ENCODE measurements around the gene RFT1.

RFT1 gene

DNA sequence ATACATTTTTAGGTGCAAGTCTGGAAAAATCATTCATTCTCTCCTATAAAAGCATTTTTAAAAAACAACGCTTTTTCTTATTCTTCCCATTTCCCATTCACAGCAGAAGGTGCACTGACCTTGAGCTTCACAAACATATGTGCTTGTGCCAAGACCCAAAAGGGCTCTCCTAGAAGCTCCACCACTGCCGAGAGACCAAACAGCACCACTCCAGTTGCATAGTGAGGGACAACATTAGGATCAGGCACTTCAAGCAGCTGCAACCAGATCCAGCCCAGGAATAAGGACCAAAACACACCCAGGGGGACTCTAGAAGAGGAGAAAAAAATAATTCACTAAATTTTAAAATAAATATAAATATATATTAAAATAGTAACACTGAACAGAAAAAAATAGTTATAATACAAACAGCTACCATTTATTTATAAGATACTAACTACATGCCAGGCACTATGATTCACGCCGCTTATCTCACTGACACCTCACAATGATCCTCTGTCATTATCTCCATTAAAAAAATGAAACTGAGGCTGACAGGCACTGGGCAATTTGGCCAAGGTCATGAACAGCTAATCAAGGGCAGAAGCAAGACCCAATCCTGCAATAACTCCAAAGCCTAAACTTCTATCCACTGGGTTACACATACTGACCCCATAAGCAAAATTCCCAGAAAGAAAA is 7.8 kb downstream of the RFT1 start:
- H3K4me1 ChIP-seq (ENCODE audit: insufficient read depth, low read length, severe bottlenecking) = no peaks in the 10 kb centered on the region
- H2AFZ ChIP-seq (ENCODE audit: low read length) = no peak overlapping the region
- H3K27ac ChIP-seq (ENCODE audit: low read depth, low read length, poor library complexity, severe bottlenecking) = no peak overlapping the region
- H3K9me2 ChIP-seq (ENCODE audit: low read depth, low read length) = no peaks in the 10 kb centered on the region
- H3K36me3 ChIP-seq (ENCODE audit: insufficient read depth, low read length) = peaks cover 93% of the 10 kb centered on the region
- no peaks in the 10 kb centered on the region for H3K79me2 ChIP-seq (ENCODE audit: insufficient read depth, low read length)
- no peaks in the 10 kb centered on the region for H3K27me3 ChIP-seq (ENCODE audit: insufficient read depth, low read length)
- H3F3A ChIP-seq (ENCODE audit: insufficient read depth, low read length) = no peaks in the 10 kb centered on the region
- H3K4me2 ChIP-seq (ENCODE audit: low read length) = no peak overlapping the region
- H3K9me3 ChIP-seq (ENCODE audit: low read length) = no peaks in the 10 kb centered on the region
- no peak overlapping the region for H3K4me3 ChIP-seq (ENCODE audit: low read depth, low read length, poor library complexity, severe bottlenecking)
- H3K9ac ChIP-seq (ENCODE audit: low read length) = no peak overlapping the region
- no peak for TF ChIP-seq EZH2 (IDR thresholded peaks at IDR 0.05; ENCODE audit: borderline replicate concordance, low read length)
- TF ChIP-seq, protein P1, sequence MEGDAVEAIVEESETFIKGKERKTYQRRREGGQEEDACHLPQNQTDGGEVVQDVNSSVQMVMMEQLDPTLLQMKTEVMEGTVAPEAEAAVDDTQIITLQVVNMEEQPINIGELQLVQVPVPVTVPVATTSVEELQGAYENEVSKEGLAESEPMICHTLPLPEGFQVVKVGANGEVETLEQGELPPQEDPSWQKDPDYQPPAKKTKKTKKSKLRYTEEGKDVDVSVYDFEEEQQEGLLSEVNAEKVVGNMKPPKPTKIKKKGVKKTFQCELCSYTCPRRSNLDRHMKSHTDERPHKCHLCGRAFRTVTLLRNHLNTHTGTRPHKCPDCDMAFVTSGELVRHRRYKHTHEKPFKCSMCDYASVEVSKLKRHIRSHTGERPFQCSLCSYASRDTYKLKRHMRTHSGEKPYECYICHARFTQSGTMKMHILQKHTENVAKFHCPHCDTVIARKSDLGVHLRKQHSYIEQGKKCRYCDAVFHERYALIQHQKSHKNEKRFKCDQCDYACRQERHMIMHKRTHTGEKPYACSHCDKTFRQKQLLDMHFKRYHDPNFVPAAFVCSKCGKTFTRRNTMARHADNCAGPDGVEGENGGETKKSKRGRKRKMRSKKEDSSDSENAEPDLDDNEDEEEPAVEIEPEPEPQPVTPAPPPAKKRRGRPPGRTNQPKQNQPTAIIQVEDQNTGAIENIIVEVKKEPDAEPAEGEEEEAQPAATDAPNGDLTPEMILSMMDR (IDR thresholded peaks at IDR 0.05; ENCODE audit: low read length) = no peak
- H4K20me1 ChIP-seq (ENCODE audit: insufficient read depth, low read length) = no peaks in the 10 kb centered on the region

DNA sequence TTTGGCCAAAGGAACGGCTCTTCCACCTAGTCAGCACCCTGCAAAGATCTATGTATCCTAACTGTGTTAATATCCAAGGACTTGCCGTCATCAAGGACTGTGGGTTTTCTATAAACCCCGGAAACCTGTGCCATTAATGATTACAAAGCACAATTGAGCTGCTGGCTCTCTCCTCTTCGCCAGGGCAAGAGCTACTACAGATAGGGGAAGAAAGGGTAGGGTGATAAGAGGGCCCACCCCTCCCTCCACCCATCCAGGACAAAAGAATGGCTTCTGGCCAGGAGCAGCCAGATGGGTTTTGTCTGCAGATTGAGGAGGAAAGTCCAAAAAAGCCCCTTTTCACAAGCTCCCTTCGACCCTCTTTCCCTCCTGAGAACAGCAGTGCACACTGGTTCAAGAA is 9.9 kb downstream of the RFT1 start:
- H3K9ac ChIP-seq (ENCODE audit: low read length) = no peak overlapping the region

DNA sequence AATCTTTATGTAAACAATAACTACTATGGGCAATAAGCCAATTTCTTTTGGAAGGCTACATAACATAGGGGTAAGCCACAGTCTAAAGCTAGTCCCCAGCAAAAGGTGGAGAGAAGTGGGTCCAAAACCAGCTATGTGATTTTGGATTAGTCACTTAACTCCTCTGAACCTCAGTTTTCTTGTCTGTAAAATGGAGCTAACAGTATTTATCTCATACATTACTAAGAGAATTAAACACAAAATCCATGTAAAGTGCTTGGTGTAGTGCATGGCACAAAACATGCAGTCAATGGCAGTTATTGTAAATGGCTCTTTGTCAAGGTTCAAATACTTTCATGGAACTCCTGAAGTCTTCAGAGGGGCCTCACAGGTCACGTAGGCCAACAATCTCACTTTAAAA is 13.3 kb downstream of the RFT1 start:
- Histone ChIP-seq H3K27me3 (ENCODE audit: insufficient read depth, low read length) (no peaks in the 10 kb centered on the region), H3K36me3 (ENCODE audit: insufficient read depth, low read length) (peaks cover 81% of the 10 kb centered on the region), H3K27ac (ENCODE audit: low read depth, low read length, poor library complexity, severe bottlenecking) (no peak overlapping the region), H3K9ac (ENCODE audit: low read length) (no peak overlapping the region), H4K20me1 (ENCODE audit: insufficient read depth, low read length) (no peaks in the 10 kb centered on the region), H2AFZ (ENCODE audit: low read length) (no peak overlapping the region), H3K9me3 (ENCODE audit: low read length) (no peaks in the 10 kb centered on the region), H3K4me2 (ENCODE audit: low read length) (no peak overlapping the region), H3K79me2 (ENCODE audit: insufficient read depth, low read length) (no peaks in the 10 kb centered on the region), H3K4me1 (ENCODE audit: insufficient read depth, low read length, severe bottlenecking) (no peaks in the 10 kb centered on the region), H3K4me3 (ENCODE audit: low read depth, low read length, poor library complexity, severe bottlenecking) (no peak overlapping the region), H3F3A (ENCODE audit: insufficient read depth, low read length) (no peaks in the 10 kb centered on the region), H3K9me2 (ENCODE audit: low read depth, low read length) (no peaks in the 10 kb centered on the region)
- TF ChIP-seq, protein P1 (IDR thresholded peaks at IDR 0.05; ENCODE audit: low read length) = no peak
- no peak for TF ChIP-seq EZH2 (IDR thresholded peaks at IDR 0.05; ENCODE audit: borderline replicate concordance, low read length)

More for the DNA sequence above, 9.9 kb downstream of the RFT1 start:
- H3K4me1 ChIP-seq (ENCODE audit: insufficient read depth, low read length, severe bottlenecking) = no peaks in the 10 kb centered on the region
- H3K27me3 ChIP-seq (ENCODE audit: insufficient read depth, low read length) = no peaks in the 10 kb centered on the region
- no peaks in the 10 kb centered on the region for H3K9me2 ChIP-seq (ENCODE audit: low read depth, low read length)
- no peaks in the 10 kb centered on the region for H3K9me3 ChIP-seq (ENCODE audit: low read length)
- no peak overlapping the region for H3K27ac ChIP-seq (ENCODE audit: low read depth, low read length, poor library complexity, severe bottlenecking)
- H3K79me2 ChIP-seq (ENCODE audit: insufficient read depth, low read length) = no peaks in the 10 kb centered on the region
- peaks cover 89% of the 10 kb centered on the region for H3K36me3 ChIP-seq (ENCODE audit: insufficient read depth, low read length)
- TF ChIP-seq EZH2 (IDR thresholded peaks at IDR 0.05; ENCODE audit: borderline replicate concordance, low read length) = no peak
- TF ChIP-seq, protein P1 (IDR thresholded peaks at IDR 0.05; ENCODE audit: low read length) = no peak
- H3K4me2 ChIP-seq (ENCODE audit: low read length) = no peak overlapping the region
- no peaks in the 10 kb centered on the region for H3F3A ChIP-seq (ENCODE audit: insufficient read depth, low read length)
- no peak overlapping the region for H3K4me3 ChIP-seq (ENCODE audit: low read depth, low read length, poor library complexity, severe bottlenecking)
- H2AFZ ChIP-seq (ENCODE audit: low read length) = no peak overlapping the region
- no peaks in the 10 kb centered on the region for H4K20me1 ChIP-seq (ENCODE audit: insufficient read depth, low read length)

All from OCI-LY1 (cell line).